Suprapubic skin (tissue), 4 donors: ENCODE results near the gene HNF1A. TPM values are rescaled to one million over a fixed set of nuclear protein-coding genes. Genes with fewer than 3 reads are reported as not detected.

Experiments
- DNase-seq, 2 donors: peaks; one replicate each; pipeline ENCODE4 v3.0.0-alpha.2; 2019; ENCODE audit warnings: low spot score in 2 of 2
- H3K27ac ChIP-seq: fragments of 200-600 bp; sonication (generic); one replicate; pipeline ENCODE4 v1.5.1; 2019
- H3K27me3 ChIP-seq: fragments of 200-600 bp; sonication (generic); one replicate; pipeline ENCODE4 v1.5.1; 2019
- H3K36me3 ChIP-seq: fragments of 200-600 bp; sonication (generic); one replicate; pipeline ENCODE4 v1.5.1; 2019
- H3K4me1 ChIP-seq: fragments of 200-600 bp; sonication (generic); one replicate; pipeline ENCODE4 v1.5.1; 2019
- H3K4me3 ChIP-seq: fragments of 200-600 bp; sonication (generic); one replicate; pipeline ENCODE4 v1.5.1; 2019; ENCODE audit warnings: mild to moderate bottlenecking
- H3K9me3 ChIP-seq: fragments of 200-600 bp; sonication (generic); one replicate; pipeline ENCODE4 v1.5.1; 2019
- CTCF ChIP-seq, 2 donors: fragments of 200-600 bp in 1 of 2; fragments of 450-650 bp in 1 of 2; sonication (generic) in 1 of 2; IDR thresholded peaks; one replicate each; pipeline ENCODE4 v1.5.1; 2016 to 2019; ENCODE audit warnings: antibody characterized with exemption in 2 of 2, mild to moderate bottlenecking in 1 of 2, moderate library complexity in 1 of 2
- EP300 ChIP-seq: sonication (generic); formaldehyde crosslinking; IDR thresholded peaks from one replicate; pipeline ENCODE4 v1.6.1; 2017; ENCODE audit warnings: antibody characterized with exemption
- POLR2A ChIP-seq, 2 donors: fragments of 450-650 bp; IDR thresholded peaks; one replicate each; pipeline ENCODE4 v1.6.1; 2017; ENCODE audit warnings: antibody characterized with exemption in 2 of 2, mild to moderate bottlenecking in 2 of 2, moderate library complexity in 2 of 2
- POLR2AphosphoS5 ChIP-seq, 3 donors: sonication (generic); formaldehyde crosslinking; IDR thresholded peaks; one replicate each; pipeline ENCODE4 v1.6.1; 2017; ENCODE audit warnings: antibody characterized with exemption in 3 of 3
- WGBS: methylation state at CpG from one replicate; pipeline ENCODE4 v1.1.5; 2018; 5-methylcytosine and 5-hydroxymethylcytosine counted together
- total RNA-seq, 4 donors: library from RNA; depleted of rRNA; stranded (reverse); fragments of >200 nt; gene quantifications; one replicate each; pipeline ENCODE4 v1.1.0, GENCODE V29; 2016

Gene HNF1A
- total RNA-seq, 4 donors from 2014 or later: 0.57 TPM; not detected in 3

- Histone ChIP-seq H3K4me3 (no peak overlapping the region), H3K27ac (no peak overlapping the region), H3K36me3 (no peaks in the 10 kb centered on the region), H3K4me1 (peaks cover 5% of the 10 kb centered on the region), H3K27me3 (peaks cover under 1% of the 10 kb centered on the region), H3K9me3 (no peaks in the 10 kb centered on the region)
- DNase-seq: no peak
- WGBS: 77% methylated on average over 9 of the region's 9 CpGs
- TF ChIP-seq CTCF (IDR thresholded peaks at IDR 0.05) (no peak), EP300 (no peak), POLR2A (IDR thresholded peaks at IDR 0.05) (no peak)
Measured at GRCh38 chr12:120932956-120933526, 45.3 kb upstream of the HNF1A start.

GRCh38 chr12:120933786-120934185 lies 44.6 kb upstream of the HNF1A start:
- 86% methylated on average over 6 of the region's 6 CpGs for WGBS

GRCh38 chr12:120936197-120936596 lies 42.1 kb upstream of the HNF1A start:
- no peak for DNase-seq
- peaks cover 4% of the 10 kb centered on the region for H3K27me3 ChIP-seq
- TF ChIP-seq POLR2A (IDR thresholded peaks at IDR 0.05) (no peak), POLR2AphosphoS5 (IDR thresholded peaks at IDR 0.05) (no peak), EP300 (no peak), CTCF (IDR thresholded peaks at IDR 0.05) (no peak)
- no peaks in the 10 kb centered on the region for H3K9me3 ChIP-seq
- WGBS: 50% methylated on average over 2 of the region's 2 CpGs
- H3K27ac ChIP-seq: no peak overlapping the region
- no peaks in the 10 kb centered on the region for H3K36me3 ChIP-seq
- H3K4me1 ChIP-seq: no peaks in the 10 kb centered on the region
- no peak overlapping the region for H3K4me3 ChIP-seq

More at GRCh38 chr12:120933786-120934185, 44.6 kb upstream of the HNF1A start:
- H3K36me3 ChIP-seq: no peaks in the 10 kb centered on the region
- peaks cover 4% of the 10 kb centered on the region for H3K4me1 ChIP-seq
- no peak overlapping the region for H3K4me3 ChIP-seq
- H3K27me3 ChIP-seq: peaks cover 4% of the 10 kb centered on the region
- no peaks in the 10 kb centered on the region for H3K9me3 ChIP-seq
- no peak overlapping the region for H3K27ac ChIP-seq
- no peak for TF ChIP-seq CTCF (IDR thresholded peaks at IDR 0.05)
- no peak for TF ChIP-seq POLR2A (IDR thresholded peaks at IDR 0.05)
- TF ChIP-seq EP300: no peak
- no peak for TF ChIP-seq POLR2AphosphoS5 (IDR thresholded peaks at IDR 0.05)
- no peak for DNase-seq

- WGBS: 77% methylated on average over 3 of the region's 3 CpGs
- no peaks in the 10 kb centered on the region for H3K36me3 ChIP-seq
- H3K27me3 ChIP-seq: peaks cover 4% of the 10 kb centered on the region
- H3K9me3 ChIP-seq: no peaks in the 10 kb centered on the region
- no peak for DNase-seq
- no peak overlapping the region for H3K4me3 ChIP-seq
- TF ChIP-seq CTCF (IDR thresholded peaks at IDR 0.05) (no peak), POLR2AphosphoS5 (IDR thresholded peaks at IDR 0.05) (no peak), EP300 (no peak), POLR2A (IDR thresholded peaks at IDR 0.05) (no peak)
- H3K4me1 ChIP-seq: no peaks in the 10 kb centered on the region
- H3K27ac ChIP-seq: no peak overlapping the region
Measured at GRCh38 chr12:120938496-120938895, 39.8 kb upstream of the HNF1A start.

GRCh38 chr12:120939523-120939922 lies 38.8 kb upstream of the HNF1A start:
- TF ChIP-seq POLR2AphosphoS5 (IDR thresholded peaks at IDR 0.05): no peak
- 48% methylated on average over 3 of the region's 3 CpGs for WGBS
- H3K4me1 ChIP-seq: no peaks in the 10 kb centered on the region
- DNase-seq: no peak
- no peaks in the 10 kb centered on the region for H3K9me3 ChIP-seq
- no peak overlapping the region for H3K27ac ChIP-seq
- peaks cover 4% of the 10 kb centered on the region for H3K27me3 ChIP-seq
- no peaks in the 10 kb centered on the region for H3K36me3 ChIP-seq
- H3K4me3 ChIP-seq: no peak overlapping the region

GRCh38 chr12:120940006-120940405 lies 38.3 kb upstream of the HNF1A start:
- Histone ChIP-seq H3K4me1 (no peaks in the 10 kb centered on the region), H3K27ac (no peak overlapping the region), H3K4me3 (no peak overlapping the region), H3K27me3 (peaks cover 4% of the 10 kb centered on the region), H3K36me3 (no peaks in the 10 kb centered on the region), H3K9me3 (no peaks in the 10 kb centered on the region)
- no peak for DNase-seq
- no peak for TF ChIP-seq CTCF (IDR thresholded peaks at IDR 0.05)
- TF ChIP-seq POLR2AphosphoS5 (IDR thresholded peaks at IDR 0.05): no peak
- no peak for TF ChIP-seq POLR2A (IDR thresholded peaks at IDR 0.05)
- 66% methylated on average over 5 of the region's 5 CpGs for WGBS
